BE2C (cell line): Measurements from ENCODE around the gene CDH23.

Source experiments
- DNase-seq: peaks from one replicate; pipeline ENCODE4 v3.0.0-alpha.2; 2020
- H3K27me3 ChIP-seq: fragments of 250-450 bp; sonication (Bioruptor Pico); 2 replicates; pipeline ENCODE4 v1.5.1; 2020; ENCODE audit warnings: mild to moderate bottlenecking
- H3K36me3 ChIP-seq: fragments of 250-450 bp; sonication (Bioruptor Pico); 2 replicates; pipeline ENCODE4 v1.5.1; 2020; ENCODE audit warnings: mild to moderate bottlenecking
- H3K4me1 ChIP-seq: fragments of 250-450 bp; sonication (Bioruptor Pico); 2 replicates; pipeline ENCODE4 v1.5.1; 2020
- H3K4me3 ChIP-seq: 2 replicates; pipeline ENCODE4 v1.5.1; 2011; ENCODE audit warnings: low read depth, low read length
- H3K9me3 ChIP-seq: fragments of 250-450 bp; sonication (Bioruptor Pico); 2 replicates; pipeline ENCODE4 v1.5.1; 2020
- TF ChIP-seq, protein P1 (sequence below): IDR thresholded peaks from 2 replicates; pipeline ENCODE4 v1.5.1; 2012; ENCODE audit warnings: mild to moderate bottlenecking, low read depth, low read length

Gene CDH23

DNA sequence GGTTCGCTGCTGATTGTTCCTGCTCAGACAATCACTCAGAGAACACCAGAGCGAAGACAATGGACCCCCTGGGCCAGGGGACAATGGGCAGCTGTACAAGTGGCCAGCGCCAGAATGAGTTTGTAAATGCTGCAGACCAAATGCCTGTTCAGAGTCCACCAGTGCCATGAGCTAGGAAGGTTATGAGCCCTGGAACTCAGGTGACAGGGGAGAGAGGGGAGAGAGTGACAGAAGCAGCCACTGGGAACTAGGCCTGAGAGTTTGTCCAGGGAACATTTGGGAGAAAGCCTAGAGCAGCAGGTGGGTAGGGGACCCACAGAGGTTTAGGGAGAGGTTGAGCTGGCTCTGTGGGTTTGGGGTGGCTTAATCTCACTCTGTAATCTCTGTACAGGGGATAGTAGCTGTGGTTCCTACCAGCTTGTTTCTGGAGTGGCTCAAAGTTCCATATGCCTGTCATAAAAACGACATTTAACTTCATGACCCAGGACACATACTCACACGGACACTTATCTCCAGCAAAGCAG lies 262.5 kb downstream of the CDH23 start:
- H3K9me3 ChIP-seq: no peaks in the 10 kb centered on the region
- no peak for DNase-seq
- no peaks in the 10 kb centered on the region for H3K27me3 ChIP-seq
- H3K36me3 ChIP-seq: no peaks in the 10 kb centered on the region
- H3K4me3 ChIP-seq: no peak overlapping the region
- TF ChIP-seq, protein P1, sequence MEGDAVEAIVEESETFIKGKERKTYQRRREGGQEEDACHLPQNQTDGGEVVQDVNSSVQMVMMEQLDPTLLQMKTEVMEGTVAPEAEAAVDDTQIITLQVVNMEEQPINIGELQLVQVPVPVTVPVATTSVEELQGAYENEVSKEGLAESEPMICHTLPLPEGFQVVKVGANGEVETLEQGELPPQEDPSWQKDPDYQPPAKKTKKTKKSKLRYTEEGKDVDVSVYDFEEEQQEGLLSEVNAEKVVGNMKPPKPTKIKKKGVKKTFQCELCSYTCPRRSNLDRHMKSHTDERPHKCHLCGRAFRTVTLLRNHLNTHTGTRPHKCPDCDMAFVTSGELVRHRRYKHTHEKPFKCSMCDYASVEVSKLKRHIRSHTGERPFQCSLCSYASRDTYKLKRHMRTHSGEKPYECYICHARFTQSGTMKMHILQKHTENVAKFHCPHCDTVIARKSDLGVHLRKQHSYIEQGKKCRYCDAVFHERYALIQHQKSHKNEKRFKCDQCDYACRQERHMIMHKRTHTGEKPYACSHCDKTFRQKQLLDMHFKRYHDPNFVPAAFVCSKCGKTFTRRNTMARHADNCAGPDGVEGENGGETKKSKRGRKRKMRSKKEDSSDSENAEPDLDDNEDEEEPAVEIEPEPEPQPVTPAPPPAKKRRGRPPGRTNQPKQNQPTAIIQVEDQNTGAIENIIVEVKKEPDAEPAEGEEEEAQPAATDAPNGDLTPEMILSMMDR: no peak
- peaks cover 12% of the 10 kb centered on the region for H3K4me1 ChIP-seq

DNA sequence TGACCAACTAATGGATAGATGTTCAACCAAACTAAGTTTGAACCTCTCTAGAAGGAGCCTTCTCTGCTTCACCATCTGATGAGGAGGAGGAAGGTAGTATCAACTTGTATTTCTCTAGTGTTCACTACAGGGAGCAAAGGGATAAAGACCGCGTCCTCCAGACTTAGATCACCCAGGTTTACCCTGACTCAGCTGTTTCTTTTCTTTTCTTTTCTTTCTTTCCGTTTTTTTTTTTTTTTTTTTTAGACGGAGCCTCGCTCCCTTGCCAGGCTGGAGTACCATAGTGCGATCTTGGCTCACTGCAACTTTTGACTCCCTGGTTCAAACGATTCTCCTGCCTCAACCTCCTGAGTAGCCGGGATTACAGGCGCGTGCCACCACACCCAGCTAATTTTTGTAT lies 263.0 kb downstream of the CDH23 start:
- DNase-seq: no peak
- H3K9me3 ChIP-seq: no peaks in the 10 kb centered on the region
- H3K27me3 ChIP-seq: no peaks in the 10 kb centered on the region
- TF ChIP-seq, protein P1: no peak
- no peaks in the 10 kb centered on the region for H3K36me3 ChIP-seq
- H3K4me1 ChIP-seq: peaks cover 12% of the 10 kb centered on the region
- no peak overlapping the region for H3K4me3 ChIP-seq

DNA sequence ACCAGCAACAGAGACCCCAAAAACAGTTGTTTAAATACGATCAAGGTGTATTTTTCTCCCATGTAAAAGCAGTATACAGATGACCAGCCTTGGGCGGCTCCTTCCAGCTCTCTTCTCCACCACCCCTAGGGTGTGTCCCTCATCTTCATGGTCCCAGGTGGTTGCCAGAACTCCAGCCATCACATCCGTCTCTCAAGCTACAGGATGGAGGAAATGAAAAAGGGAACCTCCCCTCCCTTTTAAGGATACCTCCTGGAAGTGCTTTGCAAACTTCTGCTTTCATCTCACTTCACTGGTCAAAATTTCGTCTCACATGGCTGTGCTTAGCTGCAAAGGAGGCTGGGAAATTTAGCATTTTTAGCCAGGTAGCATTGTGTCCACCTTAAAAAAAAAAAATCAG lies 263.6 kb downstream of the CDH23 start:
- H3K4me3 ChIP-seq: no peak overlapping the region
- no peaks in the 10 kb centered on the region for H3K36me3 ChIP-seq
- H3K27me3 ChIP-seq: no peaks in the 10 kb centered on the region
- DNase-seq: no peak
- TF ChIP-seq, protein P1: no peak
- no peaks in the 10 kb centered on the region for H3K9me3 ChIP-seq
- H3K4me1 ChIP-seq: peaks cover 12% of the 10 kb centered on the region

DNA sequence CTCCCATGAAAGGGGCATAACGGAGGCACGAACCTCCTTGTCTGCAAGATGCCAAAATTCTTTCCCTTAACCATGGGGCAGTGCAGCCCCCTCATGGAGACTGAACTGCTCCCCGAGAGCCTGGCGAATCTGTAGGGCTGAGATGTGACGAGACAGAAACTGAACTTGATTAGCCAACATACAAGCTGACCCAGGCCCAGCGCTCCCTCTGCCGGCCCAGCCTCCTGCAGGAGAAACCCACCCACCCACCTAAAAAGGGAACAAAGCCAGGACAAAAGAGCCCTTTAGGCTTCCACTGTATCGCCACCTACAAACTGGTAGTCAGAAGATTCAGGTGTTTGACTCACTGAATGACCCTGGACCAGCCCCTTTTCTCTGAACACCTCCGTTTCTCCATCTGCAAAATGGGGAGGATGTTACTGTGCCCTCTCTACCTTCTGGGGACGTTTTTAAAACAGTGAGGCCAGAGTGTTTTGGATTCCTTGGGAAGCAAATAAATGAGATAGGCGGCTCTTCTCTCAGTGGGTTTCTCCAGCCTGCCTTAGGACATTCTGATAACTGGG lies 264.4 kb downstream of the CDH23 start:
- TF ChIP-seq, protein P1: no peak
- H3K4me3 ChIP-seq: no peak overlapping the region
- no peaks in the 10 kb centered on the region for H3K9me3 ChIP-seq
- peaks cover 12% of the 10 kb centered on the region for H3K4me1 ChIP-seq
- H3K36me3 ChIP-seq: no peaks in the 10 kb centered on the region
- DNase-seq: no peak
- no peaks in the 10 kb centered on the region for H3K27me3 ChIP-seq

DNA sequence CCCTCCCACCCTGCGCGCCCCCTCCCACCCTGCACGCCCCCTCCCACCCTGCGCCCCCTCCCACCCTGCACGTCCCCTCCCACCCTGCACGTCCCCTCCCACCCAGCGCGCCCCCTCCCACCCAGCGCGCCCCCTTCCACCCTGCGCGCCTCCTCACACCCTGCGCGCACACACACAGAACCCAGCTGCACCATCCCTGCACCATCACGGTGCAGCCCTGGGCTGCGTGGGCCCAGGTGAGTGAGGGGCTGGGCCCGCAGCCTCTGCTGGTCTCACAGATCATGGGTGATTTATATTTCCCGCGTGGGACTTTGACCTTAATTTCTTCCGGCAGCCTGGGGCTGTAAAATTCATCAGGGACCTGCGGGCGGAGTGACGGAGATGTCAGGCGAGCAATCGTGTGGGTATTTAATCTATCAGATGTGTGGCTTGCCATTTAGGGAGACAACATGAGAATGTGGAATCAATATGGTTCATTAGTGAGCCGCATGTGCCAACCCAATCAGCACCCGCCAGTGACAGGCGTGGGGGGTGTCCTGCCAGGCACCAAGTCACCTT lies 265.1 kb downstream of the CDH23 start:
- Histone ChIP-seq H3K27me3 (no peaks in the 10 kb centered on the region), H3K4me1 (peaks cover 12% of the 10 kb centered on the region), H3K9me3 (no peaks in the 10 kb centered on the region)

DNA sequence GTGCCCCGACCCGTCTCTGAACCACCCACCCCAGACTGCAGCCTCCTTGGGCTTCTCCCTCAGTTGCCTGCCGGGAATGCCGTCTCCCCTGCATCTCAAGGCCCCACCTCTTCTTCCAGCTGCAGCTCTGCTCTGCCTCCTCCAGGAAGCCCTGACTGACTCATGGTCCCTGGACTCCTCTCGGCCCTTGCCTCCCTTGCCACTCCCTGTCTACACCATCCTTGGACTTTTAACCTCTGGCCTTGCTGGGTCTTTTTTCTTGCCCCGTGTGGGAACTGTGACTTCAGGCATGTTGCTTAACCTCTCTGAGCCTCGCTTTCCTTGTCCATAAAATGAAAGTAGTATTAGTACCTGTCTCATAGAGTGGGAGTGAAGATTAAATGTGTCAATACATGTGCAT lies 266.6 kb downstream of the CDH23 start:
- no peaks in the 10 kb centered on the region for H3K36me3 ChIP-seq
- no peaks in the 10 kb centered on the region for H3K9me3 ChIP-seq
- H3K4me1 ChIP-seq: peaks cover 7% of the 10 kb centered on the region
- H3K4me3 ChIP-seq: no peak overlapping the region
- DNase-seq: no peak
- no peaks in the 10 kb centered on the region for H3K27me3 ChIP-seq
- TF ChIP-seq, protein P1: no peak

More for the DNA sequence above, 265.1 kb downstream of the CDH23 start:
- Histone ChIP-seq H3K4me3 (no peak overlapping the region), H3K36me3 (no peaks in the 10 kb centered on the region)
- no peak for DNase-seq
- TF ChIP-seq, protein P1: no peak
